ENCODE data around the gene RAB44.

GRCh38 chr6:36742146-36742545 lies 44.5 kb downstream of the RAB44 start:
- TF ChIP-seq, protein P1, sequence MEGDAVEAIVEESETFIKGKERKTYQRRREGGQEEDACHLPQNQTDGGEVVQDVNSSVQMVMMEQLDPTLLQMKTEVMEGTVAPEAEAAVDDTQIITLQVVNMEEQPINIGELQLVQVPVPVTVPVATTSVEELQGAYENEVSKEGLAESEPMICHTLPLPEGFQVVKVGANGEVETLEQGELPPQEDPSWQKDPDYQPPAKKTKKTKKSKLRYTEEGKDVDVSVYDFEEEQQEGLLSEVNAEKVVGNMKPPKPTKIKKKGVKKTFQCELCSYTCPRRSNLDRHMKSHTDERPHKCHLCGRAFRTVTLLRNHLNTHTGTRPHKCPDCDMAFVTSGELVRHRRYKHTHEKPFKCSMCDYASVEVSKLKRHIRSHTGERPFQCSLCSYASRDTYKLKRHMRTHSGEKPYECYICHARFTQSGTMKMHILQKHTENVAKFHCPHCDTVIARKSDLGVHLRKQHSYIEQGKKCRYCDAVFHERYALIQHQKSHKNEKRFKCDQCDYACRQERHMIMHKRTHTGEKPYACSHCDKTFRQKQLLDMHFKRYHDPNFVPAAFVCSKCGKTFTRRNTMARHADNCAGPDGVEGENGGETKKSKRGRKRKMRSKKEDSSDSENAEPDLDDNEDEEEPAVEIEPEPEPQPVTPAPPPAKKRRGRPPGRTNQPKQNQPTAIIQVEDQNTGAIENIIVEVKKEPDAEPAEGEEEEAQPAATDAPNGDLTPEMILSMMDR (IDR thresholded peaks at IDR 0.05; ENCODE audit: low read depth, low read length) = no peak
- TF ChIP-seq EZH2phosphoT487 (IDR thresholded peaks at IDR 0.05; ENCODE audit: low read depth) = no peak

Data from OCI-LY3 (cell line).